SK-N-SH (cell line): ENCODE measurements around the gene LRSAM1.

Experiments used
- CTCF ChIP-seq: fragments of 200-600 bp; sonication (generic); IDR thresholded peaks from 2 replicates; pipeline ENCODE4 v1.6.1; 2017; ENCODE audit warnings: antibody characterized with exemption, mild to moderate bottlenecking, moderate library complexity
- EP300 ChIP-seq, 2 experiments: IDR thresholded peaks; 2 replicates each; pipeline versions ENCODE4 v1.4.0 to v1.6.1; 2012; ENCODE audit warnings: borderline replicate concordance in 1 of 2, low read depth in 1 of 2, low read length in 1 of 2
- GABPA ChIP-seq: IDR thresholded peaks from 2 replicates; pipeline ENCODE4 v1.4.0; 2012; ENCODE audit warnings: low read depth, mild to moderate bottlenecking
- MAX ChIP-seq: IDR thresholded peaks from 2 replicates; pipeline ENCODE4 v1.4.0; 2012; ENCODE audit warnings: low read depth
- NFIC ChIP-seq: IDR thresholded peaks from 2 replicates; pipeline ENCODE4 v1.4.0; 2012; ENCODE audit warnings: borderline replicate concordance
- POLR2AphosphoS5 ChIP-seq: IDR thresholded peaks from 2 replicates; pipeline ENCODE4 v1.6.1; 2012; ENCODE audit warnings: low read depth, low read length
- RCOR1 ChIP-seq: fragments of 150-350 bp; IDR thresholded peaks from 2 replicates; pipeline ENCODE4 v1.6.1; 2017; ENCODE audit warnings: antibody characterized with exemption, low read length

DNA sequence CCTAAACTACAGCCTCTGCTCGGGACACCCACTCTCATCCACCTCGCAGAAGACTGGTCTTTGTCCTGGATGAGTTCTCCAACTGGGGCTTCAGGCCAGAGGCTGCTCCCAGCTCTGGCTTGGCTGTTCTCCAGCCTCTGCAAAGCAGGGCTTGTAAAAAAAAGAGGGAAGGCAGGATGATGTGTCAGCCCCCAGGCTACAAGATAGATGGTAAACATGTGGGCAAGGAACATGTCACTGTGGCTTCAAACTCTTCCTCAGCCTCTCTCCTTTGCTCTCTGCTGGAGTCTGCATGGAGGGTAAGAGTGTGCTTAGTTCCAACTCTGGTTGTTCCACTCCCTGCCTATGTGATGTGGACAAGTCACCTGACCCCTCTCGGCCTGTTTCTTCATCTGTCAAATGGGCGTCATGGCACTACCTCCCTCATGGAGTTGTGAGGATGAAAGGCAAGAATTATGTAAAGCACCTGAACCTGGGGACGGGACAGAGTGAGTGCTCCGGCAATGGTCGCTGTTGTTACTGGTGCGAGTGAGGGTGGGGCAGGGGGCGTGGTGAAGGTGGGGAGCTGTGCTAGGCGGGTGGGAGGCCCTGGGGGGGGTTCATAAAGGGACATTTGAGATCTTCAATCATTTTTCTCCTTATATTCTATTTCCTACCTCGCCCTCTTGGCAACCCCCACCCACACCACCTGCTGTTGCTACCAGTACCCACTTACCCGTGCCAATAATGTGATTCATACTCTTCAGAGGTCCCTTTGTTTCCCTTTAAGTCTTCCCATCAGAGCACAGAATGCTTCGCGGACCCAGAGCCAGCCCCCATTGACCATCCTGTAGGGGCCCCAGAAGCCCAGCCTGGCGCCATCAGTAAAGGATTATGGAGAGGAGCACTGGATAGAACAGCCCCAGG is 33.9 kb upstream of the LRSAM1 start:
- TF ChIP-seq CTCF (no peak), POLR2AphosphoS5 (no peak), RCOR1 (no peak), EP300 (IDR thresholded peaks at IDR 0.05; ENCODE audit: borderline replicate concordance in 1 of 2, low read depth in 1 of 2, low read length in 1 of 2) (no peak), MAX (no peak), NFIC (no peak), GABPA (no peak)
